GM08714 (cell line): ENCODE measurements around the gene THSD7A.

Experiments used
- H3K4me3 ChIP-seq: fragments of 200-500 bp; sonication (Bioruptor generic); 2 replicates; pipeline ENCODE4 v1.5.1; 2014; ENCODE audit warnings: mild to moderate bottlenecking, low read length, inconsistent platforms
- ZNF274 ChIP-seq: IDR thresholded peaks from 2 replicates; pipeline ENCODE4 v1.6.1; 2012; ENCODE audit warnings: mild to moderate bottlenecking, low read depth, low read length

The THSD7A gene

GRCh38 chr7:11489280-11489679, 342.7 kb downstream of the THSD7A start:
- TF ChIP-seq ZNF274 = no peak
- no peak overlapping the region for H3K4me3 ChIP-seq

DNA sequence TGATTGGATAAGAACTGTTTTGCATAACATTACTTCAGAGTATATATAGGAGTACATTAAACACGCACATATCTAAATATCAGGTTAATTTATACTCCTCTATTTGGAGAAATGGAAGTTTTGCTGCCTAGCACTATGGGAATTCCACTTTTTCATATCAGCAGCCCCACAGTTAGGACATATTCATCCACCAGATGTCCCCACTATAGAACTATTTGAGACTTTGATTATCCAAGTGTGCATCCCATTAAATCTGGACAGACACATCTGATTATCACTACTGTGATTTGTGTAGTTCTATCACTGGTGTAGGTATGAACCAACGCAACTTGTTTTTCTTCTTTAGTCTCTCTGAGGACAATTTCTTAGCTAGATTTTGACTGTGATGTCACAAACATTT, 345.7 kb downstream of the THSD7A start:
- TF ChIP-seq ZNF274 = no peak
- no peak overlapping the region for H3K4me3 ChIP-seq

GRCh38 chr7:11485636-11486035, 346.4 kb downstream of the THSD7A start:
- no peak overlapping the region for H3K4me3 ChIP-seq
- no peak for TF ChIP-seq ZNF274

GRCh38 chr7:11480143-11480542, 351.9 kb downstream of the THSD7A start:
- no peak for TF ChIP-seq ZNF274
- H3K4me3 ChIP-seq = no peak overlapping the region

GRCh38 chr7:11478882-11479281, 353.1 kb downstream of the THSD7A start:
- H3K4me3 ChIP-seq = no peak overlapping the region
- no peak for TF ChIP-seq ZNF274

GRCh38 chr7:11478426-11478825, 353.6 kb downstream of the THSD7A start:
- no peak for TF ChIP-seq ZNF274
- H3K4me3 ChIP-seq = no peak overlapping the region

DNA sequence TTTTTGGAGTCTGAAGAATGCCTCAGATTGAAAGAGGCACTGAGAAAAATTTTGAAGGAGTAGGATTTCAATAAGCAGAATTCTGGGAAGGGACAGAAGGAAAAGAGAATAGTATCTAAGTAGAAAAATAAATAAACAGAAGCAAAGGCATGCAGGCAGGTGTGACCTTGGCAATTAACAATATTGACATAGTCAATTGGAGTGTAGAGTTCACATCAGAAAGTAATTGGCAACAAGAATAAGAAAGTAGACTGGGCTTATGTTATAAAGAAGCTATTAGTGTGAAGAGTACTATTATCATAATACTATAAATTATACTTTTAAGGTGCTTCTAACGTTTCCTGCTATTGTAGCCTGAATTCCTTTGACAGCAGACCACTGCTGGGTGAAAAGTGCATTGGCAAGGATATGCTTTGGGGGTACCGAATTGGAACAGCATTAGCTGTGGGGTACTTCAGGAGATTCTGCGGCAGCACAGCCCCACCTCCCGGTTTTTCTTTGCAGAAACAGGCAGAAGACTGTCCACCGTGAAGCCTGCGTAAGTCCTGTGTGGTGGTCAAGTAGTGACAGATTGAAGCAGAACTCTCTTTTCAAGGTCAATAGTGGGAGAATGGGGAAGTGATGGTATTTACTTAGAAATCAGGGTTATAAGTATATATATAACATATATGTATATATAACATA, 357.0 kb downstream of the THSD7A start:
- no peak overlapping the region for H3K4me3 ChIP-seq
- no peak for TF ChIP-seq ZNF274

GRCh38 chr7:11473807-11474424, 358.1 kb downstream of the THSD7A start:
- TF ChIP-seq ZNF274 = no peak
- no peak overlapping the region for H3K4me3 ChIP-seq

DNA sequence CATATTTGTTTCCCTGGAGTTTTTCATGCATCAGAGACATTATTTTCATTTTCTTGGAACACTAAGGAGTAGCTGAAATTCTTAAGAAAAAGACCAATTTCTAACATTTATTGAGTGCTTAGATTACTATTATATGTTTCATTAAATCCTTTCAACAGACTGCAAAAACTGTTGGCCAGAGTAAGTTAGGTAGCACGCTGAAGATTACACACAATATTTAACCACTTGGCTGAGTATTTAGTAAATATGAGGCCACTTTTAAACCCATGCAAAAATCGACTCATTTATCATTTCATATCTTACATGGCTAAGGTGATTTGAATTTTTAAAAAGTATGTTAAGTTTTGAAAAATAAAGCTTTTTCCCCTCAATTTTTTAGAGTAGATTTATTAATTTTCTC, 358.8 kb downstream of the THSD7A start:
- H3K4me3 ChIP-seq = no peak overlapping the region
- TF ChIP-seq ZNF274 = no peak

DNA sequence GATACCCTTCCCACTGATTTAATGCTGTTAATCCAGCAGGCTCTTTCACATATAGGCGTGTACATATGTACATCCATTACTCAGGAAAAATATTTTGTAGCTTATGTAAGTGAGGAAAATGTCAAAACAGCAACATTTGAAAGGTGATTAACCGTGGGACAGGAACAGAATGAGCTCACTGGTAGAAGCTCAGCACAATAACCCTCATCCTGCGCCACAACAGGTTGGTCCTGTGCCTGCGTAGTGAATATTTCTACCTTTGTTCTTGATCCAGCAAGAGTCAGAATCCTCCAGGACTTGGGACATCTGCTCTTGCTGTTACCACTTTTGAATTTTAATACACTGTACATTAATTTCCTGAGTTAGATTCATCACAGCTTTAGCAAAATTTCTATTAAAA, 359.4 kb downstream of the THSD7A start:
- no peak overlapping the region for H3K4me3 ChIP-seq
- TF ChIP-seq ZNF274 = no peak

DNA sequence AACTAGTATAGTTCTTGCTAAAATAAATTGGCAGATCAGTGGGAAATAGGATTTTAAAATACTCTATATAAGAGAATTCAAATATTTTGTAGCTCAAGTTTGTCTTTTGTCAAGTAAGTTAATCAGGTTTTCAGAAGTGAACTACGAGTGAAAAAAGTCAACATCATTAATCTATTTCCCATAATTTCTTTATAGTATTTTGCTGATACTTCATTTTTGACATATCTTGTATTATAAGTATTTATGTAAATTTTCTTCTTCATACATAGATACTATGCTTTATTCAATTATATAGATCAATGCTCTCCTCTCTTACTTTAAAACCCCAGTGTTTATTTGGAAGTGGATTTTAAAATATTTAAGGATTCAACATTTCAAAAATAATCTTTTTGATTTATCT, 360.7 kb downstream of the THSD7A start:
- no peak overlapping the region for H3K4me3 ChIP-seq
- TF ChIP-seq ZNF274 = no peak

DNA sequence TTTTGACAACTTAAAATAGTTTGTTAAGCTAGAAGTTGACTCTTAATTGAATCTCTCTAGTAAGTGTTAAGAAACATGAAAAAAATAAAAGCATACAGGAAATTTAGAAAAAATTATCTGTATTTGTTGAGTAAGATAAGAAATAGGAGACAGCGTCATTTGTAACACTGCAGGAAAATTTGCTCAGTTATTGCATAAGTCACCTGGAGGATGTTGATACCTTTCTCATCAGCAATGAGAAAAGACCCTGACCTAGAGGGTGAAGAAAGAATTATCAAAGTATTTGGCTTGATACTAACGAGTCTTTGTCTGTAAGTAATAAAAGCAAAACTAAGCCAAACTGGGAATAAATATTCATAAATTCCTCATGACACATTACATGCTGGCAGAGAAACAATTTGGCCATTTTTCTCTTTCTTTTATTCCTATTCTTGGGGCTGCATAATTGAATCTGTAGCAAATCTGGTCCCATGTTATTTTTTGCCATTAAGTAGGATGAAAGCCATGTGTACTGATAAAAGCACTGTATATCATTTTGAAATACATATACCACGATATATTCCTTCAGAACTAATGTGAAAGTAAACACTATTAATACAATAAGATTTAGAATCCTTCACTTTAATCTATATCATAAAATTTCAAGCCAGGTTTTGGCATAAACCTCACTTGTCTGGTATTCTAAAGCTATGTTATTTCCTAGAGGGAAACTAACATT, 362.8 kb downstream of the THSD7A start:
- TF ChIP-seq ZNF274 = no peak
- H3K4me3 ChIP-seq = no peak overlapping the region

DNA sequence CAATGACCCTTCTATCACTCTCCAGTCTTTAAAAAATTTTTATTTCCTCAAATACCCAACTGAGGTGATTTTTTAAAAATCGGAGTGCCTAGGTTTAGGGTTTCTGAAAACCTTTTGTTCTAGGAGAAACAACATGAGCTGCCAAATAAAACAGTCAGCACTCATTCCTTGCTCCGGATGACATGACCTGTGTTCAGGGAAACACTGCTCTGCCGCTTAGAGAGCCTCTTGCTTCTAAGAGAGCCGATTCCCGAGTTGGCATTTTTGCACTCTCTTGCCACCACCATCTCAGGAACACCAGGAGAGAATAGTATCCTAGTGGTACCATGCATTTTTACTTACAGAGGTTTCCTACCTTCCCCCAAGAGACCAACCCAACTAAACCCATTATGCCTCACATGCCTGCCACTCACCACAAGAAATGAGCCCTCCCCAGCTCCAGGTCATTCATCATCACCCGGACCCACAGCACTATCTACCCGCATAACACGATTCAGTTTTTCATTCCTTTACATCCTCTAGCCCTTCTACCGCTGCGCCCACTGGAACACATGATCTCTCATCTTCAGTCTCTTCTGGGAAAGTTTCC, 365.4 kb downstream of the THSD7A start:
- H3K4me3 ChIP-seq = no peak overlapping the region
- TF ChIP-seq ZNF274 = no peak

GRCh38 chr7:11464624-11465023, 367.4 kb downstream of the THSD7A start:
- no peak overlapping the region for H3K4me3 ChIP-seq
- no peak for TF ChIP-seq ZNF274

GRCh38 chr7:11461946-11462345, 370.1 kb downstream of the THSD7A start:
- no peak for TF ChIP-seq ZNF274
- H3K4me3 ChIP-seq = no peak overlapping the region
